ENCODE results near the gene RPS16. TPM values are rescaled to one million over a fixed set of nuclear protein-coding genes. Genes with fewer than 3 reads are reported as not detected.

The RPS16 gene
- total and polyA plus RNA-seq, 9 donors, result 2,348 to 7,403 (median 4,531) TPM

DNA sequence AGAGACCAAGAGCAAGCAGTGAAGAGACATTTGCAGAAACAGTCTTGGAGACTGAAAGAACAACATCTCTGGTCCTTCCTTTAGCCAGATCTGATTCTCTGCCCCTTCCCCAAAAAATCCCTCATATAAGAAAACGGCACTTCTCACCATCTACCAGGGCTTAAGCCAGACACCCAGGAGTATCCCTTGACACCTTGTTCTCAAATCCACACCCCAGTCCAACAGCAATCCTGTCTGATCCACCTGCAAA is 25.0 kb downstream of the RPS16 start:
- TF ChIP-seq POLR2A (IDR thresholded peaks at IDR 0.05) (no peak), EP300 (IDR thresholded peaks at IDR 0.05) (no peak)
- TF ChIP-seq, protein P1, sequence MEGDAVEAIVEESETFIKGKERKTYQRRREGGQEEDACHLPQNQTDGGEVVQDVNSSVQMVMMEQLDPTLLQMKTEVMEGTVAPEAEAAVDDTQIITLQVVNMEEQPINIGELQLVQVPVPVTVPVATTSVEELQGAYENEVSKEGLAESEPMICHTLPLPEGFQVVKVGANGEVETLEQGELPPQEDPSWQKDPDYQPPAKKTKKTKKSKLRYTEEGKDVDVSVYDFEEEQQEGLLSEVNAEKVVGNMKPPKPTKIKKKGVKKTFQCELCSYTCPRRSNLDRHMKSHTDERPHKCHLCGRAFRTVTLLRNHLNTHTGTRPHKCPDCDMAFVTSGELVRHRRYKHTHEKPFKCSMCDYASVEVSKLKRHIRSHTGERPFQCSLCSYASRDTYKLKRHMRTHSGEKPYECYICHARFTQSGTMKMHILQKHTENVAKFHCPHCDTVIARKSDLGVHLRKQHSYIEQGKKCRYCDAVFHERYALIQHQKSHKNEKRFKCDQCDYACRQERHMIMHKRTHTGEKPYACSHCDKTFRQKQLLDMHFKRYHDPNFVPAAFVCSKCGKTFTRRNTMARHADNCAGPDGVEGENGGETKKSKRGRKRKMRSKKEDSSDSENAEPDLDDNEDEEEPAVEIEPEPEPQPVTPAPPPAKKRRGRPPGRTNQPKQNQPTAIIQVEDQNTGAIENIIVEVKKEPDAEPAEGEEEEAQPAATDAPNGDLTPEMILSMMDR (IDR thresholded peaks at IDR 0.05), result no peak
- no peaks in the 10 kb centered on the region for H3K36me3 ChIP-seq
- intact Hi-C loops (cut with DNase I), result no loop called here
- no peaks in the 10 kb centered on the region for H3K9me3 ChIP-seq
- peak overlapping the region; percentile 87 to 98 for H3K27ac ChIP-seq
- H3K27me3 ChIP-seq, result no peaks in the 10 kb centered on the region
- peaks cover 21% of the 10 kb centered on the region for H3K4me1 ChIP-seq (ENCODE audit: insufficient read depth)
- H3K4me3 ChIP-seq, result peak overlapping the region; percentile 97
- WGBS, 3 donors, result 39 to 57% (median 42%) methylated on average over 1 of the region's 1 CpG
- DNase-seq, result no peak

DNA sequence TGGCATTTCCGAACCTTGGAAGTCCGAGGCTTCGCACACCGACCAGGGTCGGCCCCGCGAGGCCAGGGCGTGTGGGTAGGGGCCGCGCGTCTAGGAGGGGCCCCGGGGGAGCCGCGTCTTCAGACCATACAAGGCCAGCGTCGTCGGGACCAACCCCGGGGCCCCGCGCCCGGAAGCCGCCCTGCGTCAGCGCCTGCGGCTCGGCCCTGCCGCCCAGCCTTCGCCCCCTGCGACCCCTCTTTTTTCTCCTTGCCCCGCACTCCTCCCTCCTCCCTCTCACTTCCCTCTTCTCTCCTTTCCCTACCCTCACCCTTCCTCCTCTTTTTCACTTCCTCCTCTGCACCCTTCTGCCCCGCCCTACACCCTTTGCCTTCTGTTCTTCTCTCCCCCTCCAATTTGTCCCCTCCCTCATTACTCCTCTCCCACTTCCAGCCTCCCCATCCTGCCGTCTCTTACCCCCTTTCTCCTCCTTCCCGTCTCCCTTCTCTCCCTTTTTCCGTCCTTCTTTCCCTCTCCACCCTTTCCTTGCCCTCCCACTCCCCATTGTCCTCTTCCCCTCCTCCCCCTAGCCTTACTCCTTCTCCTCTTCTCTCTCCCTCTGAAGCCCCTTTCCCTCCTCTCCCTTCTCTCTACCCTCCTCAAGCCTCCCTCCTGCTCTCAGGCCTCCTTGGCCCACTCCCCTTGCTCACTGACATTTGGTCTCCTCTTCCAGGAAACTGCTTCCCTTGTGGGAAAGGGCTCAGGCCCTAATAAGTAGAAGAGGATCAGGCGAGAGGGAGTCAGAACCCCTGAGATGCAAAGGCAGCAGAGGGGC is 25.5 kb downstream of the RPS16 start:
- no peaks in the 10 kb centered on the region for H3K36me3 ChIP-seq
- peak; percentile 83 to 93 (median 89) for DNase-seq
- H3K27me3 ChIP-seq, result no peaks in the 10 kb centered on the region
- peaks cover 16% of the 10 kb centered on the region for H3K4me1 ChIP-seq (ENCODE audit: insufficient read depth)
- peak overlapping the region; percentile 97 for H3K4me3 ChIP-seq
- no peaks in the 10 kb centered on the region for H3K9me3 ChIP-seq
- peak overlapping the region; percentile 87 to 98 for H3K27ac ChIP-seq
- peak; percentile 32 for TF ChIP-seq POLR2A (IDR thresholded peaks at IDR 0.05)
- no peak for TF ChIP-seq EP300 (IDR thresholded peaks at IDR 0.05)
- TF ChIP-seq, protein P1 (IDR thresholded peaks at IDR 0.05), result peak in 1 of 3 donors; percentile 25
- WGBS, 3 donors, result 2% methylated on average over 35 of the region's 35 CpGs
- intact Hi-C loops (cut with DNase I), result no loop called here

DNA sequence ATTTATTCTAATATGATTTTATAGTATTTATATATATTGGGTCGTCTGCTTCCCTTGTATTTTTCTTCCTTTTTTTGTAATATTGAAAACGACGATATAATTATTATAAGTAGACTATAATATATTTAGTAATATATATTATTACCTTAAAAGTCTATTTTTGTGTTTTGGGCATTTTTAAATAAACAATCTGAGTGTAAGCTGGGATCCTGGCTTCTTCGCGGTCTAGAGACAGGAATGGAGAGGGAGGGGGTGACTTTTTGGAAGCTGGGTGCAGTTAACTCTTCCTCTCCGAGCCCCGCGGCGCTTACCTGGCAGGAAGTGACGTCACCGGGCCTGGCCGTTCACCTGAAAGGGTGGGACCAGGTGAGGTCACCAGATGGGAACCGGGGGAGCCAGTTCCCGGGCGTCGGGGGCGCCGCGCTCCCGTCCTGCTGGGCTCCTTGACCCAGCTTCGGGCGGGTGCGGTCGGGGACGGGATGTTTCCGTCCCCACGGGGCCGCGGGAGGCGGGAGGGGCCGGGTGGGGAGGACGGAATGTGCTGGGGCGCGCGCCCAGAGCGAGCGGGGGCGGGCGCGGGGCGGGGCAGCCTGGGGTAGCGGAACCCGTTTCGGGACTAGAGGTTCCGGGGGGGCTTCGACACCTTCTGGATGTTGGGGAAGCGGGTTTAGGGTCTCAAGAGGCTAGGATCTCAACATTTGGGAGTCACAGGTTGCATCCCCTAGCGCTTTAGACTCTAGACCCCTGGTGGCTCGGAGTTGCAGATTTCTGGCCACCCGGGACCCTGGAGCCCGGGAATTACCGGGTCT is 26.3 kb downstream of the RPS16 start:
- peak overlapping the region; percentile 97 for H3K4me3 ChIP-seq
- no peaks in the 10 kb centered on the region for H3K9me3 ChIP-seq
- H3K27ac ChIP-seq, result peak overlapping the region; percentile 87 to 98
- TF ChIP-seq, protein P1 (IDR thresholded peaks at IDR 0.05), result no peak
- TF ChIP-seq POLR2A (IDR thresholded peaks at IDR 0.05), result peak; percentile 71
- peak; percentile 84 for TF ChIP-seq EP300 (IDR thresholded peaks at IDR 0.05)
- 0 to 1% (median 1%) methylated on average over 26 to 52 of the region's 52 CpGs for WGBS, 3 donors
- H3K4me1 ChIP-seq (ENCODE audit: insufficient read depth), result peaks cover 8% of the 10 kb centered on the region
- intact Hi-C loops (cut with DNase I), result no loop called here
- no peaks in the 10 kb centered on the region for H3K36me3 ChIP-seq
- DNase-seq, result peak; percentile 91 to 96 (median 93)
- no peaks in the 10 kb centered on the region for H3K27me3 ChIP-seq

DNA sequence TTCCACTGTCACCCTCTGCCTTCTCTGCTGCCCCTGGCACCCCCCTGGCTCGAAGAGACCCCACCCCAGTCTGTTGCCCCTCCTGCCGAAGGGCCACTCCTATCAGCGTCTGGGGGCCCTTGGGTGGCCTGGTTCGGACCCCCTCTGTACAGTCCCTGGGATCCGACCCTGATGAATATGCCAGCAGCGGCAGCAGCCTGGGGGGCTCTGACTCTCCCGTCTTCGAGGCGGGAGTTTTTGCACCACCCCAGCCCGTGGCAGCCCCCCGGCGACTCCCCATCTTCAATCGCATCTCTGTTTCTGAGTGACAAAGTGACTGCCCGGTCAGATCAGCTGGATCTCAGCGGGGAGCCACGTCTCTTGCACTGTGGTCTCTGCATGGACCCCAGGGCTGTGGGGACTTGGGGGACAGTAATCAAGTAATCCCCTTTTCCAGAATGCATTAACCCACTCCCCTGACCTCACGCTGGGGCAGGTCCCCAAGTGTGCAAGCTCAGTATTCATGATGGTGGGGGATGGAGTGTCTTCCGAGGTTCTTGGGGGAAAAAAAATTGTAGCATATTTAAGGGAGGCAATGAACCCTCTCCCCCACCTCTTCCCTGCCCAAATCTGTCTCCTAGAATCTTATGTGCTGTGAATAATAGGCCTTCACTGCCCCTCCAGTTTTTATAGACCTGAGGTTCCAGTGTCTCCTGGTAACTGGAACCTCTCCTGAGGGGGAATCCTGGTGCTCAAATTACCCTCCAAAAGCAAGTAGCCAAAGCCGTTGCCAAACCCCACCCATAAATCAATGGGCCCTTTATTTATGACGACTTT is 27.1 kb downstream of the RPS16 start:
- Histone ChIP-seq H3K4me3 (peak overlapping the region; percentile 97), H3K9me3 (no peaks in the 10 kb centered on the region), H3K36me3 (no peaks in the 10 kb centered on the region), H3K4me1 (ENCODE audit: insufficient read depth) (peaks cover 5% of the 10 kb centered on the region), H3K27me3 (no peaks in the 10 kb centered on the region), H3K27ac (peak overlapping the region; percentile 87 to 98)
- 23 to 34% (median 25%) methylated on average over 20 of the region's 20 CpGs for WGBS, 3 donors
- peak in 3 of 5 donors; percentile 41 to 72 (median 64) for DNase-seq
- intact Hi-C loops (cut with DNase I), result no loop called here
- TF ChIP-seq POLR2A (IDR thresholded peaks at IDR 0.05), result peak; percentile 12
- TF ChIP-seq, protein P1 (IDR thresholded peaks at IDR 0.05), result no peak
- TF ChIP-seq EP300 (IDR thresholded peaks at IDR 0.05), result no peak
